K562 (cell line): ENCODE results near the gene TRIP6. TPM values are rescaled to one million over a fixed set of nuclear protein-coding genes. Genes with fewer than 3 reads are reported as not detected.
A peak's percentile ranks its signal among the peaks of the same experiment; 100 is the strongest.

Experiments
- CAMTA2 ChIP-seq: fragments of 250-450 bp; sonication (Bioruptor Pico); conservative IDR thresholded peaks from 2 replicates; pipeline ENCODE4 v1.5.1; 2022
- CEBPG ChIP-seq, 3 experiments: fragments of 200-800 bp in 1 of 3; sonication (Bioruptor generic) in 1 of 3; sonication (generic) in 1 of 3; formaldehyde crosslinking in 1 of 3; IDR thresholded peaks in 2 of 3; conservative IDR thresholded peaks in 1 of 3; 2 replicates each; pipeline versions ENCODE4 v1.6.1 to v1.8.0; 2016 to 2022; ENCODE audit warnings: missing compliant biosample characterization in 2 of 3, missing genetic modification characterization in 2 of 3, mild to moderate bottlenecking in 1 of 3, missing genetic modification reagents in 1 of 3
- CXXC5 ChIP-seq: fragments of 250-450 bp; sonication (Bioruptor Pico); IDR thresholded peaks from 2 replicates; pipeline ENCODE4 v1.8.0; 2022; ENCODE audit warnings: inconsistent platforms, mild to moderate bottlenecking, moderate library complexity
- HMGN3 ChIP-seq: IDR thresholded peaks from 2 replicates; pipeline ENCODE4 v1.6.1; 2011; ENCODE audit warnings: borderline replicate concordance, low read depth, mild to moderate bottlenecking, mixed read lengths, low read length; ENCODE audit not compliant: insufficient read length; ENCODE audit errors: extremely low read depth
- MECOM ChIP-seq: fragments of 250-450 bp; sonication (Bioruptor Pico); IDR thresholded peaks from 2 replicates; pipeline ENCODE4 v1.8.0; 2022; ENCODE audit warnings: inconsistent platforms
- MYNN ChIP-seq, 2 experiments: sonication (generic); formaldehyde crosslinking in 1 of 2; IDR thresholded peaks; 2 replicates each; pipeline versions ENCODE4 v1.5.0 to v1.6.1; 2016 to 2020; ENCODE audit warnings: antibody characterized with exemption in 1 of 2, missing genetic modification reagents in 1 of 2
- PCBP2 ChIP-seq: fragments of 200-400 bp; formaldehyde crosslinking; IDR thresholded peaks from 2 replicates; pipeline ENCODE4 v1.6.1; 2018; ENCODE audit warnings: low read length, low read depth, mild to moderate bottlenecking, moderate library complexity; ENCODE audit not compliant: poor library complexity, severe bottlenecking
- RERE ChIP-seq: sonication (generic); formaldehyde crosslinking; IDR thresholded peaks from 2 replicates; pipeline ENCODE4 v1.8.0; 2023; ENCODE audit warnings: missing genetic modification reagents, mild to moderate bottlenecking, borderline replicate concordance
- SMAD4 ChIP-seq: fragments of 250-450 bp; sonication (Bioruptor Pico); conservative IDR thresholded peaks from 2 replicates; pipeline ENCODE4 v1.8.0; 2021; ENCODE audit warnings: inconsistent platforms, mild to moderate bottlenecking, moderate library complexity
- TGIF2 ChIP-seq: sonication (generic); formaldehyde crosslinking; IDR thresholded peaks from 2 replicates; pipeline ENCODE4 v1.8.1; 2022; ENCODE audit warnings: mild to moderate bottlenecking, missing genetic modification reagents, moderate library complexity
- YY1 ChIP-seq, 3 experiments: IDR thresholded peaks; 2 replicates each; pipeline ENCODE4 v1.6.1; 2011; ENCODE audit warnings: low read length in 2 of 3, mild to moderate bottlenecking in 2 of 3, moderate library complexity in 2 of 3, borderline replicate concordance in 1 of 3, control low read depth in 1 of 3, low read depth in 1 of 3; ENCODE audit not compliant: insufficient read depth in 3 of 3, insufficient replicate concordance in 2 of 3, control insufficient read depth in 1 of 3, insufficient read length in 1 of 3; ENCODE audit errors: extremely low read depth in 1 of 3
- ZBTB34 ChIP-seq: fragments of 250-450 bp; sonication (Bioruptor Pico); IDR thresholded peaks from 2 replicates; pipeline ENCODE4 v1.8.0; 2021; ENCODE audit warnings: mild to moderate bottlenecking, moderate library complexity
- ZNF140 ChIP-seq: fragments of 250-450 bp; sonication (Bioruptor Pico); IDR thresholded peaks from 2 replicates; pipeline ENCODE4 v1.8.0; 2021; ENCODE audit warnings: moderate library complexity, mild to moderate bottlenecking, inconsistent platforms
- ZNF232 ChIP-seq: sonication (generic); formaldehyde crosslinking; IDR thresholded peaks from 2 replicates; pipeline ENCODE4 v1.8.0; 2022; ENCODE audit warnings: mild to moderate bottlenecking, missing genetic modification reagents
- ZNF586 ChIP-seq: fragments of 450-650 bp; formaldehyde crosslinking; conservative IDR thresholded peaks from 2 replicates; pipeline ENCODE4 v1.4.0; 2020; ENCODE audit warnings: mild to moderate bottlenecking, moderate library complexity
- ZNF589 ChIP-seq: fragments of 200-800 bp; sonication (Bioruptor generic); IDR thresholded peaks from 2 replicates; pipeline ENCODE4 v1.6.1; 2016; ENCODE audit warnings: low read depth, missing genetic modification characterization, missing compliant biosample characterization
- polyA plus RNA-seq, 8 experiments: library from polyadenylated mRNA; depleted of rRNA in 4 of 8; stranded (reverse) in 5 of 8; unstranded in 3 of 8; fragments of >200 nt; fragmentation: Nextera tagmentation in 2 of 8; fragmentation: Illumina TruSeq in 1 of 8; extraction: Ambion mirVana in 2 of 8; extraction: Trizol in 1 of 8; gene quantifications; 2 replicates each; pipeline versions ENCODE4 v1.2.1 to v1.2.3, GENCODE V29; 2011 to 2014; ENCODE audit warnings: inconsistent platforms in 1 of 8, missing spikeins in 1 of 8
- total RNA-seq, 7 experiments: library from RNA; depleted of rRNA in 6 of 7; stranded (reverse); fragments of >200 nt in 6 of 7; fragmentation: Illumina TruSeq in 2 of 7; extraction: Trizol in 2 of 7; gene quantifications; 2 replicates each; pipeline versions ENCODE4 v1.2.1 to v1.2.3, GENCODE V29; 2011 to 2021; ENCODE audit warnings: low replicate concordance in 1 of 7

Gene TRIP6
- total and polyA plus RNA-seq, 9 of the 15 experiments (the other 6 are each of a cell fraction or from before 2014, with no cell fraction given): 5.9 to 141 (median 54.0) TPM

GRCh38 chr7:100888988-100889750 lies 22.0 kb downstream of the TRIP6 start, which contains the start of gene UFSP1 (continued):
- TF ChIP-seq ZBTB34 (CRISPR knock-in tag) (no peak), YY1 (IDR thresholded peaks at IDR 0.05; ENCODE audit: borderline replicate concordance in 1 of 3, control insufficient read depth in 1 of 3, extremely low read depth in 1 of 3, insufficient read depth in 3 of 3, insufficient read length in 1 of 3, insufficient replicate concordance in 2 of 3, low read depth in 1 of 3, low read length in 2 of 3) (peak in 2 of 3 experiments; percentile 56 to 68), ZNF589 (peak; percentile 69; the same call in 1 of the 2 replicates), HMGN3 (peak; percentile 50), CXXC5 (CRISPR knock-in tag) (peak; percentile 85), PCBP2 (peak; percentile 49), RERE (CRISPR knock-in tag) (peak; percentile 51; the same call in 1 of the 2 replicates), MECOM (CRISPR knock-in tag) (no peak), SMAD4 (CRISPR knock-in tag) (peak; percentile 83), CEBPG (CRISPR knock-in tag; IDR thresholded peaks at IDR 0.05) (no peak), CEBPG (tag; conservative IDR thresholded peaks at IDR 0.05 in 1 of 2, IDR thresholded peaks at IDR 0.05 in 1 of 2) (no peak), CAMTA2 (CRISPR knock-in tag) (peak; percentile 44; the same call in 1 of the 2 replicates), ZNF232 (CRISPR knock-in tag) (peak; percentile 93), MYNN (IDR thresholded peaks at IDR 0.05) (peak; percentile 42; the same call in 1 of the 2 replicates), MYNN (CRISPR knock-in tag; IDR thresholded peaks at IDR 0.05) (no peak), ZNF586 (CRISPR knock-in tag) (0 out of 2 replicates have a peak, but pooled peaks have one; percentile 44), TGIF2 (CRISPR knock-in tag) (peak; percentile 88), ZNF140 (CRISPR knock-in tag) (no peak)
